Measurements from ENCODE around the gene LAMC3. TPM values are rescaled to one million over a fixed set of nuclear protein-coding genes. Genes with fewer than 3 reads are reported as not detected.

The LAMC3 gene
- total RNA-seq, 1 experiment from 2014 or later: 0.36 TPM

DNA sequence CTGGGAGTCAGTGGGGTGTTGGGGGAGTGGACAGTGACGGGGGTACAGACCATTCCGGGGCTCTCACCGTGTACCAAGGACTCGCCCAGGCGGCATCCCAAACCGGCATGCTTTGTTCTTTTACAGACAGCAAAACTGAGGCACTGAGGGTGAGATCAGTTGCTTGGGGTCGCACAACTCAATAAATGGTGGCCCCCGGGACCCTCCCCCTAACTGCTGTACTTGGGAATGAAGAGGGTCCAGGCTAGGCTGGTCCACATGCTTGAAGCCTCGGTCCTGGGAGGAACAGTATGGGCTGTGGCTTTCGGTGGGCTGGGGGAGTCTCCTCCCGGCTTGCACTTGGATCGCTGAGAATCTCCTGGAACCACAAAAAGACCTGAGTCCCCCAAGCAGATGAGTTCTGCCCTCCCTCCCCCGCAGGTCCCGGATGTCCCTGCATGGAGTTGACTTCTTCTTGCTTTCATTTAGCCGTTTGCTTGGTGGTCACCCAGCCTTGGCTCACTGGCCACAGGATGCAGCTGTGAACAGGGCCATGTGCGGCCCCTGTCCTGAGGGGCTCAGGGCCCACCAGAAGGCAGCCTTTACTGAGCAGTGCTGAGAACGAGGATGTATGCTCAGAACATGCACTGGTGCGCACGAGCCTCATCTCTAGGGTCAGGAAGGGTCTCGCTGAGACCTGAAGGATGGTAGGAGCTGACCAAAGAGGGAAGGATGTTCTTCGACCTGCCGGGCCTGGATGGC lies 4.2 kb downstream of the LAMC3 start:
- TF ChIP-seq CTCF (IDR thresholded peaks at IDR 0.05; ENCODE audit: insufficient read depth in 1 of 2, low read depth in 1 of 2, low read length in 1 of 2, severe bottlenecking in 1 of 2, unreplicated experiment in 1 of 2): no peak
- Histone ChIP-seq H3K9me3 (no peaks in the 10 kb centered on the region), H3K27me3 (replicated peaks; ENCODE audit: control insufficient read depth, insufficient read depth, low read length) (no peaks in the 10 kb centered on the region), H3K36me3 (ENCODE audit: control insufficient read depth, insufficient read depth, low read length) (no peaks in the 10 kb centered on the region), H3K4me1 (no peaks in the 10 kb centered on the region), H3K4me3 (ENCODE audit: low read depth, low read length) (no peak overlapping the region)
- no peak overlapping the region for H3K4me3 Mint-ChIP-seq (ENCODE audit: unreplicated experiment)
- H3K4me1 Mint-ChIP-seq (ENCODE audit: low read depth, unreplicated experiment): no peaks in the 10 kb centered on the region
- intact Hi-C loops (cut with micrococcal nuclease; ENCODE audit: unreplicated experiment): loop anchor here (5.0 kb wide), 1 partner anchor 34 kb away; no protein-coding TSS in a partner anchor
- H3K9me3 Mint-ChIP-seq (ENCODE audit: unreplicated experiment): no peaks in the 10 kb centered on the region
- no peak overlapping the region for H3K27ac Mint-ChIP-seq (ENCODE audit: unreplicated experiment)
- no peaks in the 10 kb centered on the region for H3K36me3 Mint-ChIP-seq (ENCODE audit: insufficient read depth, unreplicated experiment)
- no TSS peak for BruUV-seq (replicated peaks)
- ChIA-PET POLR2A (no interaction called here), CTCF (interaction anchor here (3.3 kb wide), 1 partner anchor 14 kb away, joined by 21 read pairs; no protein-coding TSS in a partner anchor)
- DNase-seq: no peak
- H3K27me3 Mint-ChIP-seq (ENCODE audit: insufficient read depth, unreplicated experiment): peaks cover 3% of the 10 kb centered on the region

DNA sequence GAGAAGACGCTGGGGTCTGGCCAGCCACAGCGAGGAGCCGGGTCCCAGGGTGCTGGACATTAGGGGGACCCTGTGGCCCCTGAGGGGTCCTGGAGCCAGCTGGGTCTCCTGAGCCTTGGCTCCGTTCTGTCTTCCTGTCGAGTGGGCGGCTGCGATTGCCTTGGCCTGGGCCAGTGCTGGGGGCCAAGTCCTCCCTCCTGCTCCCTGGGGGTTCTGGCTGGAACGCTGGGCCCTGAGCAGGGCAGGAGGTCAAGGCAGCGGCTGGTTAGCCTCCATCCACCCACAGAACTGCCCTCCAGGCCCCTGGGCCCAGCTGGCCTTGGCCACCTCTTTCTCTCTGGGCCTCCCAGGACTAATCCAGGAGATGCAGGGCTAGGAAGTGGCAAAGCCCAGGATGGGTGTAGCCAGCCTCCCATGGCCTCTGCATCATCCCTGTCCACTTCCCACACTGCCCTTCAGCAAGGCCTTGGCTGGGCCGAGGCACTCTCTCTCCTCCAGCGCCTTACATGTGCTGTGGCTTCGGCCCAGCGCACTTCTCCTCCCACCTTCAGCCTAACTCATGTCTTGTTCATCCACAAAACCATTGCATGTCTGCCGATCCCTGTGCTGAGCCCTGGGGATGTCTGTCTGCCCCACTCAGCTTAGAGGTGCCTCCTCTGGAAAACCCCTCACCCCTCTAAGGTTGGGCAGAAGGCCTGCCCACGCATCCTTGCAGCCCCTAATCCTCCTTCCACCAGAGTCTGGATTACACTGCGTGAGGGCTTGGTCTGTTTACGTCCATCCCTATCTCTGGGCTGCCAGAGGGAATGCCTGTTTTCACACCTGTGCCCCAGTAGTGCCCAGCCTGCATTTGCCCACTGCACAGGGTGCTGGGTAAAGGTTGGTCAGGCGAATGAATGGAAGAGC lies 5.0 kb downstream of the LAMC3 start:
- BruUV-seq (replicated peaks): no TSS peak
- H3K4me1 Mint-ChIP-seq (ENCODE audit: low read depth, unreplicated experiment): no peaks in the 10 kb centered on the region
- no peak overlapping the region for H3K27ac Mint-ChIP-seq (ENCODE audit: unreplicated experiment)
- no peaks in the 10 kb centered on the region for H3K9me3 Mint-ChIP-seq (ENCODE audit: unreplicated experiment)
- H3K4me3 Mint-ChIP-seq (ENCODE audit: unreplicated experiment): no peak overlapping the region
- H3K36me3 Mint-ChIP-seq (ENCODE audit: insufficient read depth, unreplicated experiment): no peaks in the 10 kb centered on the region
- intact Hi-C loops (cut with micrococcal nuclease; ENCODE audit: unreplicated experiment): loop anchor here (5.0 kb wide), 1 partner anchor 33 kb away; no protein-coding TSS in a partner anchor
- H3K9me3 ChIP-seq: no peaks in the 10 kb centered on the region
- TF ChIP-seq CTCF (IDR thresholded peaks at IDR 0.05; ENCODE audit: insufficient read depth in 1 of 2, low read depth in 1 of 2, low read length in 1 of 2, severe bottlenecking in 1 of 2, unreplicated experiment in 1 of 2): no peak
- ChIA-PET CTCF (no interaction called here), POLR2A (interaction anchor here (0.6 kb wide), 1 partner anchor 123 kb away, joined by 3 read pairs; no protein-coding TSS in a partner anchor)
- H3K27me3 ChIP-seq (replicated peaks; ENCODE audit: control insufficient read depth, insufficient read depth, low read length): no peaks in the 10 kb centered on the region
- no peak overlapping the region for H3K4me3 ChIP-seq (ENCODE audit: low read depth, low read length)
- H3K27me3 Mint-ChIP-seq (ENCODE audit: insufficient read depth, unreplicated experiment): peaks cover 7% of the 10 kb centered on the region
- H3K4me1 ChIP-seq: no peaks in the 10 kb centered on the region
- no peak for DNase-seq
- H3K36me3 ChIP-seq (ENCODE audit: control insufficient read depth, insufficient read depth, low read length): no peaks in the 10 kb centered on the region

- H3K4me3 Mint-ChIP-seq (ENCODE audit: unreplicated experiment): no peak overlapping the region
- Histone ChIP-seq H3K36me3 (ENCODE audit: control insufficient read depth, insufficient read depth, low read length) (no peaks in the 10 kb centered on the region), H3K9me3 (no peaks in the 10 kb centered on the region), H3K4me1 (no peaks in the 10 kb centered on the region), H3K27me3 (replicated peaks; ENCODE audit: control insufficient read depth, insufficient read depth, low read length) (no peaks in the 10 kb centered on the region), H3K4me3 (ENCODE audit: low read depth, low read length) (no peak overlapping the region)
- ChIA-PET CTCF (no interaction called here), POLR2A (no interaction called here)
- H3K27me3 Mint-ChIP-seq (ENCODE audit: insufficient read depth, unreplicated experiment): peaks cover 8% of the 10 kb centered on the region
- H3K36me3 Mint-ChIP-seq (ENCODE audit: insufficient read depth, unreplicated experiment): no peaks in the 10 kb centered on the region
- no peaks in the 10 kb centered on the region for H3K9me3 Mint-ChIP-seq (ENCODE audit: unreplicated experiment)
- H3K4me1 Mint-ChIP-seq (ENCODE audit: low read depth, unreplicated experiment): no peaks in the 10 kb centered on the region
- no TSS peak for BruUV-seq (replicated peaks)
- no peak for TF ChIP-seq CTCF (IDR thresholded peaks at IDR 0.05; ENCODE audit: insufficient read depth in 1 of 2, low read depth in 1 of 2, low read length in 1 of 2, severe bottlenecking in 1 of 2, unreplicated experiment in 1 of 2)
- intact Hi-C loops (cut with micrococcal nuclease; ENCODE audit: unreplicated experiment): no loop called here
- H3K27ac Mint-ChIP-seq (ENCODE audit: unreplicated experiment): no peak overlapping the region
- no peak for DNase-seq
Observed at GRCh38 chr9:131015112-131015511, 6.1 kb downstream of the LAMC3 start.
